GM21360 (cell line): ENCODE data around the gene BPIFB6.

ENCODE experiments used
- ATAC-seq: cut with Tn5 transposase; IDR thresholded peaks from one replicate; pipeline ENCODE4 v1.9.1; 2021; ENCODE audit warnings: mild to moderate bottlenecking, moderate library complexity; ENCODE audit not compliant: unreplicated experiment

BPIFB6 gene

DNA sequence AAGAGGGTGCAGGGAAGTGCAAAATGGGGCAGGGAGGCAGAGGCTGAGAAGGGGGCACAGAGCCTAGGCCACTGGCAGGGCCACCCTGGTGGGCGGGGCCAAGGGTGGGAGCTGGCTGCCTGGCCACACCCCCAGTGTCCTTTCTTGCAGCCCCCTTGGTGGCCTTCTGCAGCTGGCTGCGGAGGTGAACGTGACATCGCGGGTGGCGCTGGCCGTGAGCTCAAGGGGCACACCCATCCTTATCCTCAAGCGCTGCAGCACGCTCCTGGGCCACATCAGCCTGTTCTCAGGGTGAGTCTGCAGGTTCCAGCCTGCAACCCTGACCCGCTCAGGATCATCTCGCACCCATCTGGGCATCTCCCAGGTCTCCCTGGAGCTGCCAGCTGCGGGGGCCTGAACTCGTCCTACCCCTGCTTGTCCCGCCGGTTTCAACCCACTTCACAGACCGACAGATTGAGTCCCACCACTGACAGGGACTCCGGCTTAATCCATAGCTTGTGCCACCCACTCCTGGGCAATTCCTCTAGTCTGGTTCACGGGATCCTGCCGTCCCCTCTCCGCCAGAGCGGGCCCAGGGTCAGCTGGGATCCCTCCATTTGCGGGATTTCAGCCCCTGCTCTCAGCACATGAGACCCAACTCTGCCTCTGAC is 28.4 kb downstream of the BPIFB6 start:
- no peak for ATAC-seq

GRCh38 chr20:33061658-33062028 is 30.2 kb downstream of the BPIFB6 start:
- ATAC-seq = no peak

DNA sequence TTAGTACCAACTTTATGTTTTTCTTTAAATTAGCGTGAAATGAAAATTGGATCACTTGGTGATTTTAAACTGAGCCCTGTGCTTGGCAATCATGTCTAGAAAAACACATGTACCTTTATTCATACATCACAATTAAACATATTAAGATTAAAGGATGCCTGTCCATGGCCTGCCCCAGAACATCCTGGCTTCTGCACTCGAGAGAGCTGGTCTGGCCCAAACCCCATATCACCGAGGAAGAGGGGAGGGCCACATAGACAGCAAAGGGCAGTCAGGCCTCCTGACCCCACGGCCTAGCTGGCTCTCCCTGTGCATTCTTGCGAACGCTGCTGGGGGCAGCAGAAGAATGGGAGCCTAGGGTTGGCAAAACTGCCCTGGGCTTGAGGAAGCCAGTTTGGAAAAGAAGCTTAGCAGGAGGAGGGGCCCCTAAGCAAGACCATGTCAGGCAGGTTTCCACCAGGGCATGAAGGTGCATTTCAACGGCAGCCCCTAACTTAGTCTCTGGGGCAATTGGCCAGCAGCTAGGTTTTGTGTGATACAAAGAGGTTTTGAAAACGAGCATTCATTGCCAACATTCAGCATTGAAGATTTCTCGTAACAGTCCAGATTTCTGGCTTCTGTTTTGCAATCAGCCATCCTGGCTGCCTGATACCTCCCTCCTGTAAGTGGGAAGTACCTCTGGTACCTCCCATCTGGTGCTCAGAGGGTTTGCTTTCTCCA is 30.8 kb downstream of the BPIFB6 start:
- no peak for ATAC-seq

- ATAC-seq = no peak
Measured at GRCh38 chr20:33062825-33063149, 31.3 kb downstream of the BPIFB6 start.

DNA sequence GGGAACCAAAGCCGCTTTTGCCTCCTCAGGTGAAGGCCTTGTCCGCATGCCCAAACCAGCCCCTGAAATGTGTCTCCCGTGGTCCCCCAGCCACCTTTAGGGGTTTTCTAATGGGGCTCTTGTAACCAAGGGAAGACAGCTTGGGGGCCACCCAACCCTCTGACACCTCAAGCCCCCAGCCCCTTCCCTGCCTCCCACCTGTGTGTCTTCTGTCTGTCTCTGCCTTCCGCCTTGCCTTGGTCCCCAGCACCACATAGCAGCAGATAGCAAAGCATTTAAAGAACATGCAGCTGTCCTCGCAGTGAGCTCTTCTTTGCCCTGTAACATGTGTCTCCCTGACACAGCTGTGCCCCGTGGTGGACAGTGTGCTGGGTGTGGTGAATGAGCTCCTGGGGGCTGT is 31.8 kb downstream of the BPIFB6 start:
- ATAC-seq = no peak

DNA sequence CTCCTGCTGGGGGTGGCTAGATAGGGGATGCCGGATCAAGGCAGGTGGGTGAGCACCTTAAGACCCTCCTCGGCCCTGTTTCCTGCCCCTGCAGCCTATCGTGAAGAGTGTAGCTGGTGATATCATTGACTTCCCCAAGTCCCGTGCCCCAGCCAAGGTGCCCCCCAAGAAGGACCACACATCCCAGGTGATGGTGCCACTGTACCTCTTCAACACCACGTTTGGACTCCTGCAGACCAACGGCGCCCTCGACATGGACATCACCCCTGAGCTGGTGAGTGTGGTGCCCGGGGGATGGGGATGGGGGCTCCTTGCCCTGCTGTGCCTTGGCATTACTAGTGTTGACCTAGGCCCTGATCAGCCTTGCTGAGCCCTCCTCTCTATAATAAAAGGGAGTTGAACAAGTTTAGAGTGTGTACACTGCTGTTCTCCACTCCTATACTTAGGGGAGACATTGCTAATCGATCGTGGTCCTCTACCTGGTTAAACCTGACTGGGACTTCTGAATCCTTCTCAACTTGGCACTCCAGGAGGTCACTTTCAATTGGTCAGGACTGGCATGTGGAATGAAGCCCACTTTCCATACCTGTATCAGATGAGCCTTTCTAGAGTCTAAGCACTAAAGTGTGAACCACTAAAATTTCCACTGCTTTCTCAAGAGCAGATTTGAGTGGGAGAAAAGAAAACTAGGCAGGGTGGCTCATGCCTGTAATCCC is 33.3 kb downstream of the BPIFB6 start:
- no peak for ATAC-seq

DNA sequence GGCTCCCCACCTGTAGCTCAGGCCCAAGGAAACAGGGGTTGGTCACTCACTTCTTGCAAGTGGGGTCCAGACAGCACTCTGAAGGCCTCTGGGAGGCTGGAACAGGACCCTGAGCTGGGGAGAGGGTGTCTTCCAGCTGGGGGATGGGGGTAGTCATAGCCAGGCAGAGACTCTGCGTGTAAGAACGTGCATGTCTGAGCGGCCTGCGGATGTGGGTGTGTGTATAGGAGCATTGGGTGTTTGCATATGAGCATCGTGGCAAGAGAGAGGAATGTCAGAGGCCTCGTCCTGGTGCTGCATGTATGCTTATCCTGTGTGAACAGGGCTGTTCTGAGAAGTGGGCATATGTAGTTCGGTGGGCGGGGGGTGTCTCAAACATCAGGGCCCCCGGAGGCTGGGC is 34.3 kb downstream of the BPIFB6 start:
- no peak for ATAC-seq

DNA sequence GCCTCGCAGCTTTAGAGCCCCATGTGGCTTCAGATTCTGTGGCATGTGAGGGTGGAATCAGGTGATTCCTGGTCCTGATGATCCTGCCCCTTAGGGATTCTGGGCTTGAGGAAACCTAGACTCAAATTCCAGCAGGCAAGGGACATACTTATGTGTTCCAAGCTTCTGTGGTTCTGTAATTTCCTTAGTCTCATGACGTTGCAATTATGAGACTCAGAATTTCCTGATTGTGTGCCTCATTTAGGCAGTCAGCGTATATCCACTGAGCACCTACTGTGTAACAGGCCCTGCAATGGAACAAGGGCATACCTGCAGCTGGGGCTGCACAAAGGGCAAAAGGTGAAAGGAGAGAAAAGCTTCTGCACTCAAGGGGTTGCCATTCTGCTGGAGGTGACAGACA is 36.4 kb downstream of the BPIFB6 start:
- ATAC-seq = no peak

DNA sequence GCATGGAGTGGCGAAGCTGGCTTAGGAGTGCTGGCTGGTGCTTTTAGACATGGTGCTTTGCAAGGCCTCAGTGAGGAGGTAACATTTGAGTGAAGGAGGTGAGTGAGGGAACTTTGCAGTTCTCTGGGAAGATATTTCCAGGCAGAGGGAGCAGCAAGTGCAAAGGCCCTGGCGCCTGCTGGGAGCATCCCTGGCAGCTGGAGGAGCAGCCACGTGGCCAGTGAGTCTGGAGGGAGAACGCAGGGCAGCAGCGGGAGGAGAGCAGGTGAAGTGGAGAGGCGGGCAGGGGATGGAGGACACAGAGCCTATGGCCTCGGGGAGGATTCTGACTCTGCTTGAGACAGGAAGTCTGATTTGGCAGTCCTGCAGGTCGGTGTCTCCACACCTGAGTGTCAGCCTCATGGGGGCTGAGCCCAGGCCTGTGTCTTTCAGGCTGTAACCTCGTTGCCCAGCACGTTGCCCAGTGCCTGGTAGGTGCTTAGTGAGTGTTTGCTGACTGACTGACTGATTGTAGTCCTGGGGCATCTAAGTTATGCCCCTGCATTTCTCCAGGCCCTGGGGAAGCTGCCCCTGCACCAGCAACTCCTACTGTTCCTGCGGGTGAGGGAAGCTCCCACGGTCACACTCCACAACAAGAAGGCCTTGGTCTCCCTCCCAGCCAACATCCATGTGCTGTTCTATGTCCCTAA is 36.9 kb downstream of the BPIFB6 start:
- no peak for ATAC-seq

DNA sequence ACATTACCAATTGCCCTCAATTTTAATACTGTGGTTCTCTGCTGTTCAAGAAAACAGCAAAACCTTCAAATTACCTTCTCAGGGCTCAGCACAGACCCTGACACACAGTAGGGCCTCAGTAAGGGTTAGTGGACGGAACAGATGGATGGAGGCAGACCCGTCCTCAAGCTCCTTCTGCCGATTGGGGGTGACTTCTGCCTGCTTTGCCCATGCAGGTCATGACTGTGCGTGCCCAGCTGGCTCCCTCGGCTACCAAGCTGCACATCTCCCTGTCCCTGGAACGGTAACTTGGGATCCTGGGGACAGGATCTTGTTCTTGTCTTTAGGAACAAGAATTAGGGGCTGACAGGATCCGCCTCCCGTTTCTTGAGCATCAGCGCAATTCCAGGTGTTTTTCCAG is 38.2 kb downstream of the BPIFB6 start:
- no peak for ATAC-seq

GRCh38 chr20:33070111-33071053 is 38.9 kb downstream of the BPIFB6 start:
- no peak for ATAC-seq

DNA sequence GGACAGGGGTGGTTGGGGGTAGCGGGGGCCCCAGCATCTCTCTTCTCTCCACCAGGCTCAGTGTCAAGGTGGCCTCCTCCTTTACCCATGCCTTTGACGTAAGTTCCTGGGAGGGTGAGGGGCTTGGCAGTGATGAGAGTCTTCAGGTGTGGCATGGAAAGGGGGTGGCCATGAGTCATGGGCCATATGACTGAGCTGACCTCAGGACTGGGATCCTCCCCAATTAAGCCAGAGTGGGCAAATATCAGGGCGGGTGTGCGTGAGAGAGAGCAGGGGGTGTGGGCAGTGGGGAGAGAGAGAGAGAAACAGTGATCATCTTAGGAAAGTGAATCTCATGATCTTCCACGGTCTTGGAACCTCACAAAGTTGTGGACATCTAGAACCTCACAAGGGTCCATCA is 39.8 kb downstream of the BPIFB6 start:
- ATAC-seq = no peak

DNA sequence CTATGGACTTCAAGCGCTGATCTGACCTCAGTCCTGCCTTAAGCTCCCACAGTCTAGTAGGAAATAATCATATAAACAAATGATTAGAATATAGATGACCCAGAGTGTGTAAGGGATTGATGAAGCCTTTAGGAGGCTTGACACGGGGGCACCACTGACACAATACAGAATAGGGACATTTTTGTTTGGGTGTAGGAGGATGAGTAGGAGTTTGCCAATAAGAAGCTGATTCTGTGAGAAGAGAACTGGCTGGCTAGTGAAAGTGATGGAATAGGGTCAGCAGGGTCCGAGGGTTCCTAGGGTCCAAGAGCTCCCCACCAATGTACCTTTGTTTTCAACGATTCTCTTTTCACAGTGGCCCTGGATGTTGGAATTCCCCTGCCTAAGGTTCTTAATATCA is 40.9 kb downstream of the BPIFB6 start:
- no peak for ATAC-seq

DNA sequence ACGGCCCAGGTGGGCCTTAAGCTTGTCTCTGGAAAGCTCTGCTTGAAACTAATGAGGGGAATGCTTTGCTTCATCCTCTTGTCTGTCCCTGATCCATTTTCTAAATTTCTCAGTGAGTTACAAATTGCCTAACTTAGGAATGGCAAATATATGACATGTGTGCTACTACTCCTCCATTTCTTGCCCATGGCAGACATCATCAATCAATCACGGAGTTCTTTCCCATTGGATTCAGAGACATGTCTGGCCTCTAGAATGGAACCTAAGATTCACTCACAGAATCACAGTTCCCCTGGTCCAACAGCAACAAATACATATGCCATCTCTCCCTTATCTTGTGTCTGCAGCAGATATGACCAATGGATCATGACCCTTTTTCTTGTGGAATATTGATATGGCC is 41.4 kb downstream of the BPIFB6 start:
- no peak for ATAC-seq

DNA sequence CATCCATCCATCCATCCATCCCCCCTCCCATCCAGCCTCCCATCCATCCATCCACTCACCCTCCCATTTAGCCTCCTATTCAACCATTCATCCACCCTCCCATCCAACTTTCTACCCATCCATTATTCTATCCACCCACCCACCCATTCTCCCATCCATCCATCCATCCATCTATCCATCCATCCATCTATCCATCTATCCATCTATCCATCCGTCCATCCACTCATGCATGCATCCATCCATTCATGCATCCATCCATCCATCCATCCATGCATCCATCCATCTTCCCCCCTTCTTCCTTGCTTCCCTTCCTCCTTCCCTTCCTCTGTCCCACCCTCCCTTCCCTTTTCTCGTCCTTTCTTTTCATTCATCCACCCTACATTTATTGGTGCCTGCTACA is 43.2 kb downstream of the BPIFB6 start:
- ATAC-seq = no peak

DNA sequence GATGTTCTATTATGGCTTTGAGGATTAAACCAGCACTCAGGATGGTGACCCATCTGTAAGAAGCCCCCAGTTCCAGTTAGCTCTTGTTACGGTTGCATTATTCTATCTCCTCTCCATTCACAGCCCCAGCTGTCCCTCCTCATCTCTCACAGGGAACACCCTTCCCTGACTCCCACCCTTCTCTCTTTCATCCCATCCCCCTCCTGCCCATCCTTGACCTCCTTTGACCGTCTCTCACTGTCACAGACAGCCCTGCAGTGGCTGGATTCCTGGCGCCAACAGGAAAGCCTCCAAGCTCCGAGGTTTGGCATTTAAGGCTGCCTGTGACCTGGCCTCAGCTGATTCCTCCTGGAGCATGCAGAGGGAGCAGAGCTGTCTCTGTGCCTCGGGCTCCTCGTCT is 43.8 kb downstream of the BPIFB6 start:
- ATAC-seq = no peak

GRCh38 chr20:33076662-33077372 is 45.4 kb downstream of the BPIFB6 start:
- ATAC-seq = no peak

DNA sequence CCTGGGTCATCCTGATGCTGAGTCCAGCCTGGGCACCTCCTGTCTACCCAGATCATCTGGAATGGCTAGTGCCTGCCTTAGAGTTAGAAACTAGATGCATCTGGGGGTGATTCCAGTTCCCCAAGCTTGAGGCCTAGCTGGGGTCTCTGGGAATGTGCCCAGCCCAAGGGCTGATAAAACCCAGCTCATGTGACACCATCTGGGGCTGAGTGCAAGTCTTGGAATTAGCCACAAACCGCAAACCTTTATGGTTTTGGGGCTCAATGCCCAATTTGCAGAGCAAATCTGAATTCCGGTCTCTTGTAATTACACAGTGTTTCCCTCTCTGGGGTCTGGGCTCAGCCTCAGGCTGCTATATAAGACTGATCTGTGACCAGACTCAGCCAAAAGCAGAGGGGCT is 47.8 kb downstream of the BPIFB6 start, which contains the start of gene BPIFB4:
Gene BPIFB4 (plus strand): TSS at position 385 of the 400 bp plus-strand sequence. CDS start 1,884 bp downstream, outside the sequence.
- ATAC-seq = no peak

- ATAC-seq = no peak
Measured at GRCh38 chr20:33081411-33082154, 50.1 kb downstream of the BPIFB6 start.
